ENCODE data around the gene NAAA. TPM values are rescaled to one million over a fixed set of nuclear protein-coding genes. Genes with fewer than 3 reads are reported as not detected.

Gene NAAA
- total RNA-seq, 2 donors from 2014 or later, result 1.7 TPM

DNA sequence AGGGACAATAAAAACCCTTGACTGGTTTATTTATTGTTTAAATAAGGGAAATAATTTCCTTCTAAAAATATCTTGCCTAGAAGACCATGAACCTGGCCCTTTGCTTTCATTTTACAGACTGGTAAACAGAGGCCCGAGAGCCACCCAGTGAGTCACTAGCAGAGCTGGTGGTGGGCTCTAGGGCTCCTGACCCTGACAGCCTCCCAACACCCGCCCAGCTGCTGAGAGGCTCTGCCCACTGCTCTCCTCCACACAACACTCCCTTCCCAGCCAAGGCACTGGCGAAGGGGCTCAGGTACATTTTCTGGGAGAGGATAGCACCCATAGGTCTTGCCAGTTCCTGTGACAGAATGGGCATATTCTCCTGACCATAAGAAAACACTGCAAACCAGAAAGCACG, 20.5 kb downstream of the NAAA start:
- no peaks in the 10 kb centered on the region for H3K27me3 ChIP-seq (ENCODE audit: control insufficient read depth, insufficient read depth, low read length, poor library complexity, severe bottlenecking)
- peaks cover 6% of the 10 kb centered on the region for H3K4me1 Mint-ChIP-seq
- H3K27ac Mint-ChIP-seq, result no peak overlapping the region
- H3K9me3 Mint-ChIP-seq, result no peaks in the 10 kb centered on the region
- no peak overlapping the region for H3K27ac ChIP-seq (ENCODE audit: low read depth, low read length)
- TF ChIP-seq, protein P1, sequence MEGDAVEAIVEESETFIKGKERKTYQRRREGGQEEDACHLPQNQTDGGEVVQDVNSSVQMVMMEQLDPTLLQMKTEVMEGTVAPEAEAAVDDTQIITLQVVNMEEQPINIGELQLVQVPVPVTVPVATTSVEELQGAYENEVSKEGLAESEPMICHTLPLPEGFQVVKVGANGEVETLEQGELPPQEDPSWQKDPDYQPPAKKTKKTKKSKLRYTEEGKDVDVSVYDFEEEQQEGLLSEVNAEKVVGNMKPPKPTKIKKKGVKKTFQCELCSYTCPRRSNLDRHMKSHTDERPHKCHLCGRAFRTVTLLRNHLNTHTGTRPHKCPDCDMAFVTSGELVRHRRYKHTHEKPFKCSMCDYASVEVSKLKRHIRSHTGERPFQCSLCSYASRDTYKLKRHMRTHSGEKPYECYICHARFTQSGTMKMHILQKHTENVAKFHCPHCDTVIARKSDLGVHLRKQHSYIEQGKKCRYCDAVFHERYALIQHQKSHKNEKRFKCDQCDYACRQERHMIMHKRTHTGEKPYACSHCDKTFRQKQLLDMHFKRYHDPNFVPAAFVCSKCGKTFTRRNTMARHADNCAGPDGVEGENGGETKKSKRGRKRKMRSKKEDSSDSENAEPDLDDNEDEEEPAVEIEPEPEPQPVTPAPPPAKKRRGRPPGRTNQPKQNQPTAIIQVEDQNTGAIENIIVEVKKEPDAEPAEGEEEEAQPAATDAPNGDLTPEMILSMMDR (conservative IDR thresholded peaks at IDR 0.05), result no peak
- WGBS, 2 experiments (ENCODE audit: insufficient coverage in 1 of 2, insufficient read length in 1 of 2), result 94 to 100% methylated on average over 1 to 4 of the region's 4 CpGs
- no peaks in the 10 kb centered on the region for H3K4me1 ChIP-seq (ENCODE audit: control insufficient read depth, insufficient read depth, low read length)
- H3K27me3 Mint-ChIP-seq (ENCODE audit: insufficient read depth), result no peaks in the 10 kb centered on the region
- no peak overlapping the region for H3K4me3 Mint-ChIP-seq
- no peak for DNase-seq
- H3K4me3 ChIP-seq (ENCODE audit: low read length), result no peak overlapping the region
- no peaks in the 10 kb centered on the region for H3K9me3 ChIP-seq (ENCODE audit: control insufficient read depth, low read length)
- peaks cover 4% of the 10 kb centered on the region for H3K36me3 ChIP-seq (ENCODE audit: control insufficient read depth, insufficient read depth, low read length)
- no peak overlapping the region for H3K9ac ChIP-seq (ENCODE audit: extremely low read depth, low read length, poor library complexity, severe bottlenecking)
- H3K36me3 Mint-ChIP-seq (ENCODE audit: low read depth), result peaks cover 10% of the 10 kb centered on the region

DNA sequence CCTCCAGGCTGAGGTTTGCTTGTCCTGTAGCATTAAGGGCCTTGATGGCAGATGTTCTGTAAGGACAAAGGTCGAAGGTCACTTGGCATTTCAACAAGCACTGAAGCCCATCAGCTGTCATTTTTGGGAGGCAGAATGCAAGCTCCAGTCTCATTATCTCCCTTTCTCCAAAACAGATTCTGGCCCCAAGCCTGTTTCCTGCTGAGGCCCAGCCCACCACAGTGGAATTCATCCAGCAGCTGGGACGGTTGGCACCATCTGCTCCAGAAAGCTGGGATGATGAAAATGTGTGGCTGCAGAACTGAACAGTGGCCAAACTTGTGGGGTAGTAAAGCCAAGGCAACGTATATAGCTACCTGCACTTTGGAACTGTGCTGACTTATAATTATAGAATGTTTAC, 20.9 kb downstream of the NAAA start:
- Mint-ChIP-seq H3K4me3 (no peak overlapping the region), H3K27ac (no peak overlapping the region), H3K4me1 (peaks cover 6% of the 10 kb centered on the region), H3K36me3 (ENCODE audit: low read depth) (peaks cover 9% of the 10 kb centered on the region), H3K9me3 (no peaks in the 10 kb centered on the region), H3K27me3 (ENCODE audit: insufficient read depth) (no peaks in the 10 kb centered on the region)
- H3K4me3 ChIP-seq (ENCODE audit: low read length), result no peak overlapping the region
- H3K27ac ChIP-seq (ENCODE audit: low read depth, low read length), result no peak overlapping the region
- TF ChIP-seq, protein P1 (conservative IDR thresholded peaks at IDR 0.05), result no peak
- no peak overlapping the region for H3K9ac ChIP-seq (ENCODE audit: extremely low read depth, low read length, poor library complexity, severe bottlenecking)
- WGBS, 2 experiments (ENCODE audit: insufficient coverage in 1 of 2, insufficient read length in 1 of 2), result 96 to 97% methylated on average over 3 of the region's 3 CpGs
- peaks cover 4% of the 10 kb centered on the region for H3K36me3 ChIP-seq (ENCODE audit: control insufficient read depth, insufficient read depth, low read length)
- H3K9me3 ChIP-seq (ENCODE audit: control insufficient read depth, low read length), result no peaks in the 10 kb centered on the region
- DNase-seq, result no peak
- no peaks in the 10 kb centered on the region for H3K4me1 ChIP-seq (ENCODE audit: control insufficient read depth, insufficient read depth, low read length)
- H3K27me3 ChIP-seq (ENCODE audit: control insufficient read depth, insufficient read depth, low read length, poor library complexity, severe bottlenecking), result no peaks in the 10 kb centered on the region

DNA sequence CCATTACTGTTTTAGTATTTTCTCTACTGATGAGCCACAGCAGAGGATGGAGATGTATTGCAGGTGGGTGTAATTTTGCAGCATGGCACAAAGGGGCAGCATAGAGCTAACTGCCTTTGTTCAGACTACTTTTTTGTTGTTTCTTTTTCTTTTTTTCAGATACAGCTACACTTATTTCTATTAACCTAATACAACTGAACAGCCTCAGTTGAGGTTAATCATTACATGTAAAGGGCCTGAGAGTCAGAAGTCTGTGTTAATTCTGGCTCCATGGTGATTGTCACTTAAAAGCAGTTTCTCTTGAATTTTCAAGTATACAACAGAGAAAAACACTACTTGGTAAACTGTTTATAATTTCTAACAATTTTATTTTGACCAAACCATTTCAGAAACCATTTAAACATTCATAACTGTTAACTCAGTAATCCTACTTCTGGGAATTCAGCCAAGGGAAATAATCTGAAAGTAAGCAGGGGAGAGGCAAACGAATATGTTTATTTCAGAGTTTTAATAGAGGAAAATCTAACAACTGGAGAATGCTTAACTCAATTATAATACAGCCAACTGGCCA, 24.6 kb downstream of the NAAA start:
- Histone ChIP-seq H3K9me3 (ENCODE audit: control insufficient read depth, low read length) (no peaks in the 10 kb centered on the region), H3K9ac (ENCODE audit: extremely low read depth, low read length, poor library complexity, severe bottlenecking) (no peak overlapping the region), H3K36me3 (ENCODE audit: control insufficient read depth, insufficient read depth, low read length) (peaks cover 4% of the 10 kb centered on the region), H3K4me1 (ENCODE audit: control insufficient read depth, insufficient read depth, low read length) (no peaks in the 10 kb centered on the region), H3K27me3 (ENCODE audit: control insufficient read depth, insufficient read depth, low read length, poor library complexity, severe bottlenecking) (no peaks in the 10 kb centered on the region), H3K27ac (ENCODE audit: low read depth, low read length) (no peak overlapping the region), H3K4me3 (ENCODE audit: low read length) (no peak overlapping the region)
- Mint-ChIP-seq H3K27ac (no peak overlapping the region), H3K9me3 (peaks cover 4% of the 10 kb centered on the region), H3K36me3 (ENCODE audit: low read depth) (peaks cover 5% of the 10 kb centered on the region), H3K4me3 (no peak overlapping the region), H3K27me3 (ENCODE audit: insufficient read depth) (no peaks in the 10 kb centered on the region), H3K4me1 (peaks cover under 1% of the 10 kb centered on the region)
- peak; percentile 63 for DNase-seq
- TF ChIP-seq, protein P1 (conservative IDR thresholded peaks at IDR 0.05), result peak; percentile 89
- WGBS, 2 experiments (ENCODE audit: insufficient coverage in 1 of 2, insufficient read length in 1 of 2), result 100% methylated on average over 1 of the region's 1 CpG; no CpG with 5 or more reads in 1 of the 2 experiments

All from endodermal cell (in vitro differentiated cells).